Measurements from ENCODE around the gene IFNGR1.
"Not testable (repeated sequence)": the region's sequence is repeated elsewhere in the genome, so short reads cannot be mapped to it uniquely, and the experiment has no call there.

Gene IFNGR1

GRCh38 chr6:137218917-137219663, at the start of gene IFNGR1:
Gene IFNGR1, minus strand, starts transcription at chr6:137219385. Its CDS starts 58 bp downstream, at chr6:137219327.
- DNase-seq (ENCODE audit: extremely low read depth in 1 of 2, low read depth in 1 of 2) = peak; percentile 85 to 96

DNA sequence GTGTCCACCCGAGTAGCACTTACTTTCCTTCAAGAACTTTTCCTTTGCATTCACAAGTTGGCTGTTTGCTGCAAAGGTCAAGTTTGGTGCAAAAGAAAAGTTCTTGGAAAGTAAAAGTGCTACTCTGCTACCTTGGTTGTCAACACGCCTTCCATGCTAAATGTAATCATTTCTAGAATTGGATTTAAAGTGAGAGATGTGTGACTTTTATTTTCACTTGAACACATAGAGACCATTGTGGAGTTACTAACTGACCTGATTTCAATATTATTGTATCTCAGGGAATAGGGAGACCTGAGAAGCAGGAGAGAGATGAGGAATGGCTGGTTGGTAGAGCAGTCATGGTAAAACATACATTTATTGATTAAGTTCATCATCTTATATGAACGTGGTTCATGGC, 49.7 kb upstream of the IFNGR1 start:
- no peak for DNase-seq (ENCODE audit: extremely low read depth in 1 of 2, low read depth in 1 of 2)

DNA sequence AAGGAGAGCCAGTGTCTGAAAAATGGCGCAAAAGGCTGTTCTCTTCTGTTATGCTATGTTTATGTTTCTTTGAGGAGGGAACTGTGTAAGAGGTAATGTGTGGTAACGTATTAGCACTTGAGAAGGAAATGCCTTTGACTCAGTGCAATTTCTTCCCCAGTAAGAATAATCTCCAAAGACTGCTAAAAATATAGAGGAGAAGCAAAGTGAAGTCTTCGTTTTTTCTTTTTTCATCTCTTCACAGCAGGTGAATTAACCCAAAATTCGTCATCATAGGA, 47.1 kb upstream of the IFNGR1 start:
- DNase-seq (ENCODE audit: extremely low read depth in 1 of 2, low read depth in 1 of 2) = no peak

GRCh38 chr6:137265561-137266308, 46.5 kb upstream of the IFNGR1 start:
- no peak for DNase-seq (ENCODE audit: extremely low read depth in 1 of 2, low read depth in 1 of 2)

- no peak for DNase-seq (ENCODE audit: extremely low read depth in 1 of 2, low read depth in 1 of 2)
Observed at GRCh38 chr6:137264311-137265075, 45.3 kb upstream of the IFNGR1 start.

- DNase-seq (ENCODE audit: extremely low read depth in 1 of 2, low read depth in 1 of 2) = no peak
Observed at GRCh38 chr6:137261761-137262160, 42.6 kb upstream of the IFNGR1 start.

DNA sequence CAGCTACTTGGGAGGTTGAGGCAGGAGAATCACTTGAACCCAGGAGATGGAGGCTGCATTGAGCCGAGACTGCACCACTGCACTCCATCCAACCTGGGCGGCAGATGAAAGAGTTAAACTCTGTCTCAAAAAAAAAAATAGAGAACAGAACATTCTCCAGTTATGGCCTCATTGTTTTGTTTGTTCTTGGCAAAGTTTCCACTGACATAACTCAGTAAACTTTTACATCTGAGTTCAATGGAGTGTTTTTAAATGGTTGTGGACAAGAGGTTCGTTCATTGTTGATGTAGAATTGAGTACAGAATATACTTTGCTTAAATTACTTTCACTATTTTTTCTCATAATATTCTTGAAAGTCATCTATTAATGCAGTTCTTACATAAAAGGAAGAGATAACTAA, 42.2 kb upstream of the IFNGR1 start:
- no peak for DNase-seq (ENCODE audit: extremely low read depth in 1 of 2, low read depth in 1 of 2)

DNA sequence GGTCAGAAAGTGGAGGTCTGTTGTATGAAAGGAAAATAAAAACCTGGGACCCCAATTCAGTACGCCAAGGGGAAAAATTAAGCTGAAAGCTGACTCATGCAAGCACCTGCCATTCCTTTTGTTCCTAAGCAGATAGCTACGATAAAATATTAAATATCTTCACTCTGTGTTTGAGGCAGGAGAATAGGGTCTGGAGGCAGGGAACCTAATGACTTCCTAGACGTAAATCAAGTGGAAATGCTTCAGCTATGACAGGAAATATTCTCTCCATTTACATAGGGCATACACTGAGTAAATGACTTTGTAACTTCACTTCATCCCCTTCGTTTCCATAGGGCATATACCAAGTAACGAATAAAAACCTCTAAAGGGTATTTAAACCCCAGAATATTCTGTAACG, 41.0 kb upstream of the IFNGR1 start:
- no peak for DNase-seq (ENCODE audit: extremely low read depth in 1 of 2, low read depth in 1 of 2)

- no peak for DNase-seq (ENCODE audit: extremely low read depth in 1 of 2, low read depth in 1 of 2)
Observed at GRCh38 chr6:137259349-137259748, 40.2 kb upstream of the IFNGR1 start.

- DNase-seq (ENCODE audit: extremely low read depth in 1 of 2, low read depth in 1 of 2) = no peak
Observed at GRCh38 chr6:137258170-137258569, 39.0 kb upstream of the IFNGR1 start.

GRCh38 chr6:137256350-137257103, 37.3 kb upstream of the IFNGR1 start:
- DNase-seq (ENCODE audit: extremely low read depth in 1 of 2, low read depth in 1 of 2) = no peak

DNA sequence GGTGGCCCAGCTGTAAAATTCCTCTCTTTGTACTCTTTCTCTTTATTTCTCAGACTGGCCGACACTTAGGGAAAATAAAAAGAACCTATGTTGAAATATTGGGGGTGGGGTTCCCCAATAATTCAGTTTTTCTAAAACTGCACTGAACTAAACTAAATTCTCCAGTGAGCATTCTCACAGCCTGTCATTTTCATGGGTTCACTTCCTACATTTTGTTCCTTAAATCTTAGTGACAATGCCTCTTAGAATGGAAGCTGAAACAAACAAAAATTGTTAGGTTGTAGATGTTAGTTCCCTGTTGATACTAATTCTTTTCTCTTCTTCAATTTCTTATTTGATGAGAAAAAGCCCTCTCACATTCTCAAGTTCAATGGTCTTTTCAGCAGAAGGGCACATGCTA, 35.8 kb upstream of the IFNGR1 start:
- no peak for DNase-seq (ENCODE audit: extremely low read depth in 1 of 2, low read depth in 1 of 2)

DNA sequence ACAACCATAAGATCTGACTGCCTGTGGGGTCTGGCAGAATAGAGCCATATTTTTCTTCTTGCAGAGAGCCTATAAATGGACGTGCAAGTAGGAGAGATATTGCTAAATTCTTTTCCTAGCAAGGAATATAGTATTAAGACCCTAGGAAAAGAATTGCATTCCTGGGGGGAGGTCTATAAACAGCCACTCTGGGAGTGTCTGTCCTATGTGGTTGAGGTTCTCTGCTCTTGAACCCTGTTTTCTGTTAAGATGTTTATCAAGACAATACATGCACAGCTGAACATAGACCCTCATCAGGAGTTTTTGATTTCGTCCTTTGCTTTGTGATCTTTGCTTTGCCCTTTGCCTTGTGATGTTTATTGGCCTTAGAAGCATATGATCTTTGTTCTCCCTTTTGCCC, 35.2 kb upstream of the IFNGR1 start:
- DNase-seq (ENCODE audit: extremely low read depth in 1 of 2, low read depth in 1 of 2) = not testable (repeated sequence)

DNA sequence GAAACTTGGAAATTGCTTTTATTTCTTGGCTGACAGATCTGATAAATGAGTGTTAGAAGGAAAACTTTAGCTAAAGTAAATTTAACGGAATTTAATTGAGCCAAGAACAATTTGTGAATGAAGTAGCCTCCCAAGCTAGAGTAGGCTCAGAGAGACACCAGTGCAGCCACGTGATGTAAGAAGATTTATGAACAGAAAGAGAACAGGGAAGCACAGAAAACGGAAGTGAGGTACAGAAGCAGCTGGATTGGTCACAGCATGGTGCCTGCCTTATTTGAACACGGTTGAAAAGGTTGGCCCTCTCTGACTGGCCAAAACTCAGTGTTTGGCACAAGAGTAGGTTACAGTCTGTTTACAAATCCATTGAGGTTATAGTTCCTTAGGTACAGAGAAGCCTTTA, 29.5 kb upstream of the IFNGR1 start:
- no peak for DNase-seq (ENCODE audit: extremely low read depth in 1 of 2, low read depth in 1 of 2)

- no peak for DNase-seq (ENCODE audit: extremely low read depth in 1 of 2, low read depth in 1 of 2)
Observed at GRCh38 chr6:137247724-137248123, 28.5 kb upstream of the IFNGR1 start.

DNA sequence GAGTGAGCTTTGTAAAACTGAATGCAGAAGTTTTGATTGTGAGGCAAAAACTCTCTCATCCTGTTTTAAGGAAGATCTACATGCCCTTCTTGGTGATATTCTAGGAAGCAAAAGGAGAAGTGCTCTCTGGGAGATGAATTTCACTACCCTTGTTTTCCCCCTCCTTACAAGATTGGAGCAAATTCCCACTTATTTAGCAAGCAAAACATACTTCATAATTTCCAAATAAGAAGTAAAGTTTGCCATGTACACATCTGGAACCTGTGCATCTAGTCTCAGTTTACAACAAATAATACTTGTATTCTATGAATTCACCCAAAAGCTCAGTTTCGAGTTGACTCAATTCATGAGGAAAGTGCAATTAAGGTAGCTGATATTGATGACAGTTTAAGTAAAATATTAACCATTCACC, 27.6 kb upstream of the IFNGR1 start:
- DNase-seq (ENCODE audit: extremely low read depth in 1 of 2, low read depth in 1 of 2) = no peak

- no peak for DNase-seq (ENCODE audit: extremely low read depth in 1 of 2, low read depth in 1 of 2)
Observed at GRCh38 chr6:137246164-137246563, 27.0 kb upstream of the IFNGR1 start.

DNA sequence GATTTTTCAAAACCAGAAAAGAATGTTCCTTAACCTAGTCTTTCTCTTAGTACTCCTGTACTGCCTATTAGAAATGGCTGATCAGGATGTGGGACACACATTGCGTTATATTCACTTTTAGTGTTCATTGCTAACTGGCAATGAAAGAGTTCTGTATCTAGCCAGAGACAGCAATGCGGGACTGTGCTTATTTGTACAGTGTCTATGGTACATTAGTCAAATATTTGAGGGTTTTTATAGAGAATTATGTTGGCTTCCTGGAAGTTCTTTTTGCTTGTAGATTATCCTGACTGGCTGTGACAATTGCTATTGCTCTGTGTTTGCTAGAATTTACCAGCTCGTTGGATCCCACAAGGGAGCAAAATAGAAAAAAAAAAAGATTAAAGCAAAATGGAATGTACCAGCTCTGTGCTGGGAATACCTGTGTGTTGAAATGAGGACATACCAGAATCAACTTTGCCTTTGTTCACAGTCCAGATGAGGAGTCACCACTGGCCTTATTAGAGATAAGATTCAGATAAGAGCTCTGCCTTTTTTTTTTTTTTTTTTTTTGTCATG, 22.4 kb upstream of the IFNGR1 start:
- DNase-seq (ENCODE audit: extremely low read depth in 1 of 2, low read depth in 1 of 2) = no peak

GRCh38 chr6:137240168-137240567, 21.0 kb upstream of the IFNGR1 start:
- no peak for DNase-seq (ENCODE audit: extremely low read depth in 1 of 2, low read depth in 1 of 2)

DNA sequence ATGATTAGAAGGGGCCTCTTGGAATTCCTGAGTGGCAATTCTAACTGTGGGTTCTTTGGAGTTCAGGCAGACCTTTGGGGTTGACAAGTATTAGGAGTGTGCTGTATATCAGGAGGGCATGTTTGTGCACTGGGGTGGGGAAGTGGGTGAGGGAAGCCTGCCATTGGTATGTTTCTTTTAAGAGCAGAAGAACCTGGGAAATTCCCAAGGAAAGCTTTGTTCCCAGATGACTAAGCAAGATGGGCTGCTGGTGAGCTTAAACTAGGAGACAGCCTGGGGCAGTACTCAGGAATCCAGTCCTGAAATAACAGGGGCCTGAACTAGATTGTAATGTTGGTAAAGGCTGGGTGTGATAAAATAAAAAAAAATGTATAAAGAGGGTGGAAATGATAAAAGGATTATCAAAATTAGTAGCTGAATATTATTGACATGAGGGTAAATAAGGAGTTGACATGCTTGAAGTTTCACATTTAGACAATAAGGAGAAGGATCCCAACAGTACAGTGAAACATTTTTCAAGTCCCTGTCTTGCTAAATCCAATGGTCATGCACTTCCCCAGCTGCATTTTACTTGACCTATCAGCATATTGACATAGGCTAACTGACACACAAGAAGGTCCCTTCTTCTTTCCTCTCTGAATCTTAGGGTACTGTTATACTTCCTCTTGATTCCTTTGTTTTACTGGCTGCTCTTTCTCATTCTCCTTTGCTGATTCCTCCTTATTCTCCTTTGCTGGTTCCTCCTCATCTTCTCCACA, 18.4 kb upstream of the IFNGR1 start:
- no peak for DNase-seq (ENCODE audit: extremely low read depth in 1 of 2, low read depth in 1 of 2)

Measured in activated CD8-positive, alpha-beta memory T cell treated with anti-CD3 and anti-CD28 coated beads for 1 hour (primary cell).